ENCODE measurements around the gene SSTR5. TPM values are rescaled to one million over a fixed set of nuclear protein-coding genes. Genes with fewer than 3 reads are reported as not detected.

SSTR5 gene
- polyA plus RNA-seq, 1 experiment = not detected

GRCh38 chr16:1050921-1051320 lies 21.6 kb upstream of the SSTR5 start:
- TF ChIP-seq CTCF (IDR thresholded peaks at IDR 0.05; ENCODE audit: insufficient read depth, low read depth, low read length) = no peak
- H3K4me3 ChIP-seq (ENCODE audit: low read depth, low read length) = no peak overlapping the region
- ChIA-PET CTCF (no interaction called here), POLR2A (no interaction called here)
- no peaks in the 10 kb centered on the region for H3K36me3 ChIP-seq (ENCODE audit: control insufficient read depth, insufficient read depth, low read length)
- H3K27me3 ChIP-seq (ENCODE audit: control insufficient read depth, insufficient read depth, low read length) = no peaks in the 10 kb centered on the region; the same call in 1 of the 2 replicates
- no peak for DNase-seq (ENCODE audit: low read depth)

- no peak for DNase-seq (ENCODE audit: low read depth)
- POLR2A ChIA-PET = no interaction called here
- no peak overlapping the region for H3K4me3 ChIP-seq (ENCODE audit: low read depth, low read length)
- CTCF ChIA-PET = no interaction called here
- TF ChIP-seq CTCF (IDR thresholded peaks at IDR 0.05; ENCODE audit: insufficient read depth, low read depth, low read length) = no peak
- H3K36me3 ChIP-seq (ENCODE audit: control insufficient read depth, insufficient read depth, low read length) = no peaks in the 10 kb centered on the region
- H3K27me3 ChIP-seq (ENCODE audit: control insufficient read depth, insufficient read depth, low read length) = no peaks in the 10 kb centered on the region; the same call in 1 of the 2 replicates
Observed at GRCh38 chr16:1051446-1051845, 21.1 kb upstream of the SSTR5 start.

GRCh38 chr16:1052721-1053120 lies 19.8 kb upstream of the SSTR5 start:
- no peak for DNase-seq (ENCODE audit: low read depth)
- Histone ChIP-seq H3K27me3 (ENCODE audit: control insufficient read depth, insufficient read depth, low read length) (no peaks in the 10 kb centered on the region; the same call in 1 of the 2 replicates), H3K4me3 (ENCODE audit: low read depth, low read length) (no peak overlapping the region), H3K36me3 (ENCODE audit: control insufficient read depth, insufficient read depth, low read length) (no peaks in the 10 kb centered on the region)
- ChIA-PET POLR2A (no interaction called here), CTCF (interaction anchor here (0.7 kb wide), 1 partner anchor 230 kb away, joined by 3 read pairs; no protein-coding TSS in a partner anchor)
- TF ChIP-seq CTCF (IDR thresholded peaks at IDR 0.05; ENCODE audit: insufficient read depth, low read depth, low read length) = no peak

- POLR2A ChIA-PET = no interaction called here
- no peak for DNase-seq (ENCODE audit: low read depth)
- H3K36me3 ChIP-seq (ENCODE audit: control insufficient read depth, insufficient read depth, low read length) = no peaks in the 10 kb centered on the region
- no peak for TF ChIP-seq CTCF (IDR thresholded peaks at IDR 0.05; ENCODE audit: insufficient read depth, low read depth, low read length)
- H3K27me3 ChIP-seq (ENCODE audit: control insufficient read depth, insufficient read depth, low read length) = no peaks in the 10 kb centered on the region; the same call in 1 of the 2 replicates
- no peak overlapping the region for H3K4me3 ChIP-seq (ENCODE audit: low read depth, low read length)
- CTCF ChIA-PET = interaction anchor here (0.7 kb wide), 1 partner anchor 230 kb away, joined by 3 read pairs; no protein-coding TSS in a partner anchor
Observed at GRCh38 chr16:1053121-1053521, 19.4 kb upstream of the SSTR5 start.

GRCh38 chr16:1053700-1054368 lies 18.7 kb upstream of the SSTR5 start:
- CTCF ChIA-PET = interaction anchor here (1.2 to 2.7 kb wide), 2 partner anchors 9 to 132 kb away, joined by 3 to 14 read pairs; no protein-coding TSS in a partner anchor
- no peaks in the 10 kb centered on the region for H3K36me3 ChIP-seq (ENCODE audit: control insufficient read depth, insufficient read depth, low read length)
- no peak overlapping the region for H3K4me3 ChIP-seq (ENCODE audit: low read depth, low read length)
- no peak for TF ChIP-seq CTCF (IDR thresholded peaks at IDR 0.05; ENCODE audit: insufficient read depth, low read depth, low read length)
- no peaks in the 10 kb centered on the region; the same call in 1 of the 2 replicates for H3K27me3 ChIP-seq (ENCODE audit: control insufficient read depth, insufficient read depth, low read length)
- POLR2A ChIA-PET = no interaction called here
- DNase-seq (ENCODE audit: low read depth) = no peak

All from BJ (cell line).